GM19455 (cell line): ENCODE data around the gene OR51E1.

Experiments
- ATAC-seq: cut with Tn5 transposase; IDR thresholded peaks from one replicate; pipeline ENCODE4 v1.9.1; 2021; ENCODE audit not compliant: unreplicated experiment

The OR51E1 gene, protein sequence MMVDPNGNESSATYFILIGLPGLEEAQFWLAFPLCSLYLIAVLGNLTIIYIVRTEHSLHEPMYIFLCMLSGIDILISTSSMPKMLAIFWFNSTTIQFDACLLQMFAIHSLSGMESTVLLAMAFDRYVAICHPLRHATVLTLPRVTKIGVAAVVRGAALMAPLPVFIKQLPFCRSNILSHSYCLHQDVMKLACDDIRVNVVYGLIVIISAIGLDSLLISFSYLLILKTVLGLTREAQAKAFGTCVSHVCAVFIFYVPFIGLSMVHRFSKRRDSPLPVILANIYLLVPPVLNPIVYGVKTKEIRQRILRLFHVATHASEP

DNA sequence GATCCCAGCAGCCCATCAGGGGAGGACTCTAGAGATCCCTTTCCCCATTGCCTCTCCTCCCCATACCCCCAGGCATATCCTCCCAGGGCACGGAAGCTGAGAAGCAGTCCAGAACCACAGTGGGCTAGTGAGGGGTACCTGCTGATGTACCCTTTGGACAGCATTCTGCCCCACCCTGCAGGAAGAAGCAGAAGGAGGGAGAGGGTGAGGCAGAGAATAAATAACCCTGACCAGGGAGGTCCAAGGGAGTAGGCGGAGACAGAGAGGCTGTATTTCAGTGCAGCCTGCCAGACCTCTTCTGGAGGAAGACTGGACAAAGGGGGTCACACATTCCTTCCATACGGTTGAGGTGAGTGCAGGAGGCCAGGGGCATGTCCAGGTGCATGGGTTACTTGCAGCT lies at the start of gene OR51E1:
OR51E1 (plus strand) TSS at position 301 of the 400 bp plus-strand sequence. CDS start 8,545 bp downstream, outside the sequence.
- ATAC-seq, result no peak

DNA sequence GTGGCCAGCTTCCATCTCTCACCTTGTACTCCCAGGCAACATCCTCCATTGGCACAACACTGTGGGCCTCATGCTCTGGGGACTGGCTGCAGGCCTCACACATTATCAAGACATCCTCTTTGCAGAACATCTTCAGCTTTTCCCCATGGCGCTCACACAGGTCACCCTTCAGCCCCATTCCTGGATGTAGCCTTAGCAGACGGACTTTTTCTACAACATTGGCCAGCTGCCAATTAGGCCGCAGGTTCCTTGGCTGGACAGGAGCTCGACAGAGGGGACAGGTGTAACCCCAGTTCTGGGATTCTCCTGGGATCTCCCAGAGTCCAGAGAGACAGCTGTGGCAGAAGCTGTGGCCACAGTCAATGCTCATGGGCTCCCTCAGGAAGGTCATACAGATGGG lies 38.7 kb upstream of the OR51E1 start:
- ATAC-seq, result no peak

DNA sequence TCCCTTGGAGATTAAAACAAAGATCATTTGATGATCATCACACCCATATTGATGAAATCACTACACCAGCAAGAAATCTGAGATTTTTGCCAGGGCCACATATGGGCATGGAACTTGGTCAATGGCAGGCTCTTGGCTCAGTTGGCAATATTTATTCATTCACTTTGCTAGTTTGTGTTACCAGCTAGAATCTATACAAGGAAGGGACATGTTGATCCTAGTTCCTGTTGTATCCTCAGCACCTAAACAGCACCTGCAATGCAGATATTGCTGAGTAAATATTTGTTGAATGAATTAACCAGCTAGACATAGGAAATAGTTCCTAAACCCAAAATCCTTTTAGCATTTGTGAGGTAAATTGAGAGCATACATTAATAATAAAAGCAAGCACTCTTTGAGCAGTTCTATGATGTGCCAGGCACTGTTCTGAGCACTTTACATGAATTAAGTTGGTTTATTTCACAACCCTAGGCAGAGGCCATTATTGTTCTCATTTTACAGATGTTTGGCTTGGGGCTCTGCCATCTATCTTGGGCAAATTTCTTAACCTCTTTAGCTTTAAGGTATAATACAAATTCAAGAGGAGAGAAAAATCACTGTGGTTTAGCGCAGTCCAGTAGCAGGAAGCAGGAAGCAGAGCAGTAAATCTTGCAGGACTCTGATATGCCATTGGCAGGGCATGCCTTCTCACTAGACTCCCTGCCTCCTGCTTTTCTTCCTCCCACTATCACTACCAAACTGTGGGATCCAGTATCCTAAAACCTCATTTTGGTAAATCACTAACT lies 37.4 kb upstream of the OR51E1 start:
- no peak for ATAC-seq

DNA sequence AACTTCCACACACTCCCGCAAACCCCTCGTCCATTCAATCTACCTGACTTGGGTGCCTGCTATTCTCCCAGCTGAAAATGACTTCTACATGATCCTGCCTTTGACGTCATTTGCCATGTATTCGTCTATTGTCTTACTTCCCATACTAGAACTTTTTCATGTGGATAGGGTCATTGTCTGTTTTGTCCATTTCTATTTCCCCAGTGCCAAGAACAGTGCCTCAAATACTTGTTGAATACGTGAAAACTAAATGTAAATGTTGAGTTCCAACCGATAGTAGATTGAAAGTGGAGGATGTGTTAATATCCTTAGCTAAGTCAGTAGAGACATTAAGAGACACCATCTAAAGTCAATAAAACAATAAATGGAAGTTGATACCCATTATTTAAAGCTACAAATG lies 36.7 kb upstream of the OR51E1 start:
- ATAC-seq, result no peak

DNA sequence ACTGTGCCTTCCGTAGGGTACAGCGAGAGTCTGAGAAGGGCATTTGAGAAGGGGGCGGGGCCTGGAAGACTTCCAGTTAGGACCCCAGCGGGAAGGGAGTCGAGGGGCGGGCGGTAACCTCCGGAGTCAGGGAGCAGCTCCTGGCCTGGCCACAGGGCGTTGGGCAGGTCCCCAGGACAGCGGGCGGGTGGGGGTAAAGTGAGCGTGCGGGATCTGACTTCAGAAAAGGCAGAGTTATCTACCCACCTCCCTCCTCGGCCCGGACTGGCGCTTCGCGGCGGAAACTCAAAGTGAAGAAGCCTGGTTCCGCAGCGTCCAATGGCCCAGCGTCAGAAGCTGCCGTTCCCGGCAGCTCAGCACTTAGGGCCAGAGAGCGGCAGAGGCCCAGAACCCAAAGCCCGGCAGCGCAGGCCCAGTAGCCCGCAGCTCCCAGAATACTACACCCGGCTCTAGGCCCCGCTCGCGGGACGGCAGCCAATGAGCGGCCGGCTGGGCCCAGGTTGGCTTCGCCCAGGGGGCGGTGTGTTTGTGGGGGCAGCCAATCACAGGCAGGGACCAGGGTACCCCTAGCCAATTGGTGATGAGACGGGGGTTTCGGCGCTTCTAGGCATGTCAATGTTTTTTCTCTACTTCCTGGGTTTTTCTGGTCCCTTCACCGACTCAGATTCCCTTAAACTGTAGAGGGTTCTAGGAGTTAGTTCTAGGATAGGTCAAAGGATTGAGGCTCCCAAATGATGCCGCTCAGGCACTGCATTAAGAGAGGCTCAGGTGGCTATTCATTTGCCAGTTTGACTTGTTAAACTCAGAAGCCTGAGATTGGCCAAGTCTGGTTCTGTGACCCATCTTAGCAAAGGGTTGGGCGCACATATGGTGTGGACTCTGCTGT lies 35.8 kb upstream of the OR51E1 start, which contains the start of gene TRIM68:
TRIM68 (minus strand) TSS at position 451 of the 886 bp plus-strand sequence. CDS start 2,727 bp downstream, outside the sequence.
- peak; percentile 100 for ATAC-seq

DNA sequence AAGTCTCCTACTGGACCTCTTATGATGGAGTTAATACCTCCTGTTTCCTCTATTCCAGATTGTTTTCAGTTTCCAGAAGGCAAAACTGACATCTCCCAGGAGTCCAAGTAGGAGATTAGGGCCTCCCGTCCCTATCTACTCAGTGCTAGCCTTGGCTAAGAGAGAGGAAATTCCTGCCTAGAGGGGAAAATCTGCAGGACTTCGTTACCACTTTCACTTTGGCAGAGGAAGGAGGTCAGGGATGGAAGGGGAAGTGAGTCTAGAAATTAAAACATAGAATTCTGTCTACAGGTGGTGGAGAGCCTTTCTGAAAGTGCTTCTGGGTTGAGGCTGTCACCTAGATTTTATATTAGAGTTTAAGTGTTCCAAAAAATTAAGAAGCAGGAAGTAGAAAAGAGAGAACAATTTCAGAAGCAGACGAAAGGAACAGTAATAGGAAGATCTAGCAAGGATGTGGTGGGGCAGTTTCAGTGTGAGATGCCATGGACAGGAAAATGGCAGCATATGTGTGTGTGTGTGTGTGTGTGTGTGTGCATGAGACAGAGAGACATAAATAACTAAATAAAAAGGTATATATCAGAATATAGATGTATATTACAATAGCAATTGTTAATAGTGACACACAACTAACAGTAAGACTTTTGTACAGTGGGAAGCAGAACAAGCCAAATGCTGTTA lies 33.4 kb upstream of the OR51E1 start:
- ATAC-seq, result no peak

DNA sequence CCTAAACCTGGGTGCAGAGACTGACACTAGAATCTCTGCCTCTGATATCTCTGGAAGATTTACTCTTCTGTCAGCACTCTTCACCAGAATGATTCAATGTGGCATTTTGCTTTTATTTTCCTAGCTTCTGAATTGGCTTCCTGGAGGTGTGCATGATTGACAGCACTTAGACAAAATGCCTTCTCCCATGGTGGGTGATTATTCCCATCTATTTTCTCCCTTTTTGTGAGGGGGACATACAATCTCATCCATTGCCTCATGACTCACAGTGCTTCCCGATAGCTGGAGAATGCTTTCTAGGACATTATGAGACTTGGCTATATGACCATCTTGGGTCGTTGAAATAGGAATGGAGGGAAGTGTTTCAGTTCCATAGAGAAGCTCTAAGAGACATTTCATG lies 31.8 kb upstream of the OR51E1 start:
- ATAC-seq, result no peak

DNA sequence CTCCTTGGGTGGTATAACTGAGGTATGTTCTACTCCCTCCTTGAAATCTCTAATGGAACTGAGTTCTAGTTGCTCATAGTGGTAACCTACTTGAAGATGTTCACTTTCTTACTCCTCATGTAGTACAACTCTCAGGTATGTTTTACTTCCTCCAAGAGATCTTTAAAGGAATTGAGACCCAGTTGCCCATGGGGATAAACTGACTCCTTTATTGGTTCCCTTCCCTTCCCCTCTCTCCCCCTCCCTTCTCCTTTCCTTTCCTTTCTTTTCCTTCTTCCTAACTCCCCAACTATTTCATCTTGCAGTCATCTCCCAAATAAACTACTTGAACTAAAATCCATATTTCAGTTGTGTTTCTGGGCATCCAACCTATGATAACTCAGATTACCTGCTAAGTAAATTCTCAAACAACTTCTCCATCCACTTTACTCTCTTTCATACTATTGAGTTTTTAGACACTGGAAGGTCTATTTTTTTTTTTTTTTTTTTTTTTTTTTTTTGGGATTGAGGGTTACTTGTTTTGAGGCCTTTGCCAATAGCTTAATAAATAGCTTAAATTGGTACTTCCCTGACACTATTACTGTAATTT lies 27.8 kb upstream of the OR51E1 start:
- ATAC-seq, result no peak

DNA sequence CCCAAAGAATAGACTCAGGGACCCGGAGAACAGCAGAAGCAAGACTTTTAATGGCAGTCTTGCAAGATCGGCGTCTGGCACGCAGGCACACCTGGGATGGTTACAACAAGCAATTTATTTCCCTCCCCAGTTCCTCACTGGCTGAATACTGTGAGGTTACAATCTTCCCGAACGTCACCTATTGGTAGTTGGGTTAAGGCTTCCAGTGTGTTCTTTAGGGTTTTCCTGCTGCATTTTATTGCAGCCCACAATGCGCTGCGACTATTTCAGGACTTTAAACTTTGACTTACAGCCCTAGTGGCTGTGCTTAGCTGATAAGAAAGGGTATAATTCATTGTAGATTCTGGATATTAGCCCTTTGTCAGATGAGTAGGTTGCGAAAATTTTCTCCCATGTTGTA lies 24.3 kb upstream of the OR51E1 start:
- no peak for ATAC-seq

DNA sequence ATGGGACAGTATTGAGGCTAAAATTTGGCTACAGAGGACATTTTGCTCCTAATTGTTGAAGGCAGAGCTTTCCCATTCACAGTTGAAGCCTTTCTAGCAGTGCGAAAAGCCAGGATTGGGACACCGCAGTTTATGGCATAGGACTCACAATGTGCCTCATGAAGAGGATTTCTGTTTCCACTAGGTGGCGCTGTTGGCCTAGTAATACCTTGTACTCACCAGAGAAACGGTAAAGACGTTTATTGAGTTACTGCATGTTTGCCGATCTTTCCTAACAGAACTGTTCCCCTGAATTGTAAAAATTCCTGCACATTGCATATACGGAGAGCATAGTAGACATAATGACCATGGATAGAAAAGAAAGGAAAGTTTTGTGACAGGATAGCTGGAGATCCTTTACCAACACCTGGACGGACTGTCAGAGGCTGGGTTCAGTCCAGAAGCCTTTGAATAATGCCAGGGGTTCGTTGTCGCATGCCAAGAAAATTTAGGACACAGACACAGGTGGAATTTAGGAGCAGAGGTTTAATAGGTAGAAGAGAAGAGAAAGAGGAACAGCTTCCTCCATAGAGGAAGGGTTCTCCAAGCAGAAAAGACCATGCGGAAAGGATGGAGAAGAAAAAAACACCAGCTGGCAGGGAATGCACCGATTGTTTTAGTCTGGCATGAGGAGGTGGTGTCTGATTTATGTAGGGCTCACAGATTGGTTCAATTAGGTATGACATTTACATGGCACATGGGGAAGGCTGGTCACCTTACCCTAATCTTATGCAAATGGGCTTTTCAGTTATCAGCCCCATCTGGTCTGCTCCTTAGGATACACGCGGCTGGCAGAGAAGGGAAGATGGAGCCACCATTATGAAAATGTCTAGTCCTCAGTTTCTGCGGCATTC lies 17.3 kb upstream of the OR51E1 start:
- no peak for ATAC-seq

DNA sequence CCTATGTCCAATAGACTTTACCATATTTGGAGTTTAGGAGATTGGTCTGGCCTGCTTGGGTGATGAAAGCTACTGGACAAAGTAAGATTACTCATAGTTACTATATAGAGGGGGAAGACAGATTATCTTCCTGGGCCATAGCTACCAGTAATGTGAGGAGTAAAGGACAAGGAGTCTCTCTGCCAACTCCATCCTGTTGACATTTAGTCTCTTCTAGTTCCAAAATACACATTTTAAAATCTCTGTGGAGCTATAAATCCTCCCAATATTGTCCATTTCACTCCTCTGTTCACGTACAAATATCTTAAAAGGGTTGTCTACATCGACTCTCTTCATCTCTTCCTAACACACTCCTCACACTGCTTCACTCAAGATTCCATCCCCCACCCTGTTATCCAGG lies 7.6 kb upstream of the OR51E1 start:
- ATAC-seq, result no peak

DNA sequence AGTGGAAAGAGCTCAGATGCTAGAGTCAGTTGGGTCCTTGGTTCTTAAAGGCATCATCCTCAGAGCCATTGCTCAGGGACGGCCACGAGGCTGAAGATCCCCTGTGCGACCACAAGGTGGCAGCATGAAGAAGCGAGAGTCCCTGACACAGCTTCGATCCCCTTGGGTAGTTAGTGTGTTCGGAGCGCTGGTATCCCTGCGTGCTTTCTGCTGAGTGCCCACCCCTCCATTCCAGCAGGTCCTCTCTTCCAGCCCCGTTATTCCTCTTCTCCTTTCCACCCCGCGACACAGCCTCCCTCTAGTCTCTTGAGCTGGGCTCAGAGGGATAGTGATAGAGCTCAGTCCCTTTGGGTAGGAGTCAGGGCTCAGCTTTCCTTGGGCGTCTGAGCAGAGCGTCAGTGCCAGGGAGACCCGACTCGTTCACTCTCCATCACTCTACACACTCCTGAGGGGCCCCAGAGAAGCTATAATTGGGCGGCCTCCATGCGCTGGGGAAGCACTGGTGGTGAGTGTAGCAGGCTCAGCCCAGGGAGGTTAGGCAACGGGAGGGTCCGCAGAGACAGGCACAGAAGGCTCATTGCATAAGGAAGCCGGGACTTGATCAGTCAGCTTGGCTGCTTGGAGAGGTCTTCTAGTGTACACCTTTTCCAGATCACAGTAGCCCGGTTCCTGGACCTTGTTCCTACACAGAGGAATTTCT lies 6.7 kb upstream of the OR51E1 start, which contains the start of gene OR51D1:
OR51D1 (plus strand) TSS at position 516 of the 700 bp plus-strand sequence. CDS start 2,314 bp downstream, outside the sequence.
- ATAC-seq, result peak; percentile 96

DNA sequence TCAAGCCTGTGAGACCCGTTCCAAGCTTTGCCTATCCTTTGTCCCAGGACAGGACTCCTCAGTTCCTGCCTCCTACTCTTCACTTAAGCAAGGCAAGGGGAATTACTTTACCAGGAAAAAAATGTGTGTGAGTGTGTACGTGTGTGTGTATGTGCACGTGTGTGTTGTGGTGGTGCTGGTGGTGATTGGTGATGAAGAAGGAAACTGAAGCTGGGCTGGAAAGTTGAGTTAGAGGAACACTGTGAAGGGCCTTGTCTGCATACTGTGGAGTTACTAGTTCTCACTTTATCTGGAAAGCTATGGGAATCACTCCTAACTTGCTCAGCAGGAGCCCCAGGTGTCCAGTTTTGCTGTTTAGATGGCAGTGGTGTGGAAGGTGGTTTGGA lies 6.1 kb upstream of the OR51E1 start:
- ATAC-seq, result no peak

DNA sequence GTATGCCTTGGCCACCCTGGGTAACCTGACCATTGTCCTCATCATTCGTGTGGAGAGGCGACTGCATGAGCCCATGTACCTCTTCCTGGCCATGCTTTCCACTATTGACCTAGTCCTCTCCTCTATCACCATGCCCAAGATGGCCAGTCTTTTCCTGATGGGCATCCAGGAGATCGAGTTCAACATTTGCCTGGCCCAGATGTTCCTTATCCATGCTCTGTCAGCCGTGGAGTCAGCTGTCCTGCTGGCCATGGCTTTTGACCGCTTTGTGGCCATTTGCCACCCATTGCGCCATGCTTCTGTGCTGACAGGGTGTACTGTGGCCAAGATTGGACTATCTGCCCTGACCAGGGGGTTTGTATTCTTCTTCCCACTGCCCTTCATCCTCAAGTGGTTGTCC lies 3.9 kb upstream of the OR51E1 start:
- no peak for ATAC-seq

DNA sequence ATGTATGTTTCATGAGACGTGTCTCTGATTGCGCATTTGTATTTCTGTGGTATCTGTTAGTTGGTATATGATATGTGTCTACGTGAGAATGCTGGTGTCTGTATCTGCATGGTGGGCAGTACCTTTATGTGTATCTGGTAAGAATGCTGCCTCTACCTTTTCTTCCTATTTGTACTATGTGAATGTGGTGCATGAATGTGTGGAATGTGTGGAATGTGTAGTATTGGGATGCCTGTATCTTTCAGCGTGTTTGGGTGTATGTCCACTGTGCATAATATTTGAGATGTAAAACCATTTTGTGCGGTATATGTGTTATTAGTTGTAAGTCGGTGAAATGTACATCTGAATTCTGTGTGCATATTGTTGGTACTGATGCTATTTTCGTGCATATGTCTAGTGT lies 2.3 kb upstream of the OR51E1 start:
- no peak for ATAC-seq

DNA sequence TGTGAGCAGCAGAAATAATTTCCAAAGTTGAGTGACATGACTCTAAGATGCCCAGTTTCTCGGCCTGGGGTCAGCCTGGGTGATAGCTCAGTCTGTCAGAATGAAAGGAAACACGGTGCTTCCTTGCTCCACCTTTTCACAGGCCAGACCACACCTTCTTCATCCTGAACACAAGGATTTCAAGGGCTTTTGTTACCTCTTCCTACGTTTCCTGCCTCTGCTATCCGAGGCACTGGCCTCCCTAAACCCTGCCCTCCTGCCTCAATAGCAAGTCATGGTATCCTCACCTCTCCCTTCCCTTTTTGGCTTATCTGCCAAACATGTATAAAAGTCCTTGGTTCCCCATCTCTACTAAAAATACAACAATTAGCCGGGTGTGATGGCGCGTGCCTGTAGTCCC lies 1.7 kb upstream of the OR51E1 start:
- ATAC-seq, result no peak

DNA sequence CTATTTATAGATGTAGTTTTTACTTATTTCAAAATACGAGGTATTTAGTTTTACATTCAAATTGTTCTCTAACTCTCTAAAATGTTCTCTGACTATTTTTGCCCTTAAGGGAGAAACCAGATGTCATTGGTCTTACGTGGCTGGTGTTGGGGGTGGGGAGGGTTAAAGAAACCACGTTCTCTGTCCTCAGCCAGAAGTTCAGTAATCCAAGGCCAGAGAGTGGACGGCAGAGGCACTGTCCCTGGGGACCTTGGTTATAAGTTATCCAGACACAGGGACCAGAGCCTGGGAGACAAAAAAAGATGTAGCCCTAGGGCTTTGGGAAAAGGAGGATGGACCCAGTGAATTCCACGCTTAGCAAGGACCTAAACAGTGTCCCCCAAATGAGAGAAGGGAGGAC lies 706 bp upstream of the OR51E1 start:
- no peak for ATAC-seq

DNA sequence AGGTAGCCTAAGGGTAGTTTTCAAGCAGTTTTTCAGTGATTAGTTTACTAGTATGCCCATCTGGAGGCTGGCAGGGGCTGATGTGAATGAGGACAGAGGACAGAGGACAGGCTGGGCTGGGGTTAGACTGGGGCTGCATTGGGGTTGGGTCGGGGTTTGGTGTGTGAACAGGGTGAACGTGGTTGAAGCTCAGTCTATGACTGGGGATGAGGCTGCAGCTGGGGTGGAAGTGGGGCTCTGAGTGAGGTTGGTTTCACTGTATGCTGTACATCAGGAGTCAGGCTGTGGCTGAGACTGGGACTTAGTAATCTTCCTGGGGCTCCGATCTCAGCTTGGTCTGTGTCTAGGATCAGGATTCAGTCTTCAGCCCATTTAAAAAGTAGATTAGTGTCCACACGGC lies 451 bp downstream of the OR51E1 start:
- no peak for ATAC-seq

DNA sequence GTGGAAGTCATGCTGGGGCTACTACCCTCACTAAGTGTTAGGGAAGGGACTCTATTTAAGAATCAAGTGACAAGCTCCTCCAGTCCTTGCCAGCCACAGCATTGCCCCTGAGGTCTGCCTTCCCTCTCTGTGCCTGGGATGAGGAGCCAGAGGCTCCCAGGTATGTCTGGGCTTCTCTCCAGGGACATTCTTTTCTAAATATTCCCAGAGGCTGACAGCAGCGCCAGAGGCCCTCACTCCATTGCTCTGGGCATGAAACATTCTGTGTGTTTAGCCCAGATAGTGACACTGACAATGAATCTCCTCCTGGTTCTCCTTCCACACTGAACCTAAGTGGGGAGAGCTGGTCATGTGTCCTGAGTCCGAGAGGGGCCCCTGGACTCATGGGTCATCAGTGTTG lies 2.2 kb downstream of the OR51E1 start:
- ATAC-seq, result no peak
